ENCODE measurements around the gene TTF2. TPM values are rescaled to one million over a fixed set of nuclear protein-coding genes. Genes with fewer than 3 reads are reported as not detected.
"Not testable (repeated sequence)": the region's sequence is repeated elsewhere in the genome, so short reads cannot be mapped to it uniquely, and the experiment has no call there.

TTF2 gene
- polyA plus RNA-seq, 3 donors: 20.1 to 24.5 (median 24.2) TPM

DNA sequence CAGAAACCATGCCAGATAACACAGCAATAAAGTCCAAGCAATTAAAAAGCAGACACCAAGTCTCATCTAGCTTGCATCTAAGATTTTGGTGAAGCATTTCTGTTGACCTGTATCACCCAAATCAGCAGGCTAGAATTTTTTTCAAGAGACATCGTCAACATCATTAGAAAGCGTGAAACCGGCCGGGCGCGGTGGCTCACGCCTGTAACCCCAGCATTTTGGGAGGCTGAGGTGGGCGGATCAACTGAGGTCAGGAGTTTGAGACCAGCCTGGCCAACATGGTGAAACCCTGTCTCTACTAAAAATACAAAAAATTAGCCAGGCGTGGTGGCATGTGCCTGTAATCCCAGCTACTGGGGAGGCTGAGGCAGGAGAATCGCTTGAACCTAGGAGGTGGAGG lies 59.0 kb downstream of the TTF2 start:
- DNase-seq (ENCODE audit: low read depth in 3 of 3, low spot score in 2 of 3): not testable (repeated sequence)

DNA sequence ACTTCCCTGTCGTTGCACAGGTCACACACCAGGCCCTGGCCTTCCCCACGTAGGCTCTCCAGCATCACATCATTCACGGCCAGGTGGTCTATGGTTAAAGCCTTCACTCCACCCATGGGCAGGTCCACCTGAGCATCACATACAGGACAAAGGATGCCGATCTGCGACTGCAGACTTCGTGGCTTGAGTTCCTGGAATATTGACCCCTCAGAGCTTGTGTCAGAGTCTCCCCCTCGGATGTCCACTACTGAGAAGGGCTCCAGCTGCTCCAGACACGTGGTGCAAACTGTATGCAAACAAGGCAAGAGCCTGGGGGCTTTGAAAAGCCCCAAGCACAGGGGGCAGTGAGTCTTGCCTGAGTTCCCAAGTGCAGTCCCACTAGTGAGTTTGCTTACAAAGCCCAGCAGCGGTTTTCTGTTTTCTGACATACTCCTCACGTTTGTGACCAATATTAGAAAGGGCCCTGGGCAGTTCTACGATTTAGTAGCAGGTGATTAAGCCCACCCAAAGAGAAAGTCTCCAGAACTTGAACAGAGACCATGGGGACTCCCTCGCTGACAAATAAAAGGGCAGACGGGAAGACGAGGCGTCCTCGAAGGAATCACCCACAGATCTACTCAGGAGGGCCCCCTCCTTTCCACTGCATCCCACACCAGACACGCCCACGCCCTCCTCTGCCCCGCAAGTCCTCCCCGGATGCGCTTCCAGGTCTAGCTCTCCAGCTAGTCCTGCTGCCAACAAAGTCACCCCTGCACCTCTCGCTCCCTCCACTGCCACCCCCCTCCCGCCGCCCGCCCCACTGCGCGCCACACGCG lies 60.9 kb downstream of the TTF2 start:
- peak; percentile 23 to 45 (median 31) for DNase-seq (ENCODE audit: low read depth in 3 of 3, low spot score in 2 of 3)

GRCh38 chr1:117121589-117122329 lies 61.6 kb downstream of the TTF2 start, which contains the start of gene TRIM45:
TRIM45 (minus strand) TSS chr1:117121749; CDS start chr1:117121201, 548 bp downstream.
- peak; percentile 95 to 97 (median 95) for DNase-seq (ENCODE audit: low read depth in 3 of 3, low spot score in 2 of 3)

DNA sequence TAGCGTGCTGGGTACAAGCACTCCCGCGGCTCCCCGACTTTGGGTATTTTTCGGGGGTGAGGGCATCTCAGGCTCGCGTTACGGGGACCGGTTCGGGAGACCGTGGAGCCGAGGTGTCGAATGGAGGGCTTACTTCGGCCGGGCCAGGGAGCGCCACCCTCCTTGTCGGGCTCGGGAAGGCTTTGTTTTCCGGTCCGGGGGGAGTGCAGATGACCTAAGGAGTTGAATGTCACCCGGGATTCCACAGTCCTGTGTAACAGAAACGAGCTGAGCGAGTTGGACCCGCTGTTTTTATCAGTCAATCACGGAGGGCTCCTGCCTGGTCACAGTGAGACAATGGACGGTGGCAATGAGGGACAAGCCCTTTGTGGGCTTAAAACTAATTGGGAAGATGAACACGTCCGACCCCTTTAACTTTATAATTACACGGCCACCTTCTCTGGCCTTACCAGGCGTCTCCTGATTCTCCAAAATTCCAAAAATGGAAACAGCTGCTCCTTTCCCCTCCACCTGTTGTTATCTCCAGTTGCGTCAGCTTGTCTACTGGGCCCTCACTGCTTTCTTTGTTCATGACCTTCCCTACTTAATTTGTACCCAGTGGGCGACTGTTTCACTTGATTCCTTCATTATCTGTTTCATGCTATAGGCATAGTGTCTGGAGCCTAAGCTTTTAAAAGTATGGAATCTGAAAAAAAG lies 62.4 kb downstream of the TTF2 start:
- DNase-seq (ENCODE audit: low read depth in 3 of 3, low spot score in 2 of 3): peak in 1 of 3 donors; percentile 13

- DNase-seq (ENCODE audit: low read depth in 3 of 3, low spot score in 2 of 3): no peak
Measured at GRCh38 chr1:117123274-117123673, 63.1 kb downstream of the TTF2 start.

GRCh38 chr1:117124661-117125060 lies 64.5 kb downstream of the TTF2 start:
- no peak for DNase-seq (ENCODE audit: low read depth in 3 of 3, low spot score in 2 of 3)

DNA sequence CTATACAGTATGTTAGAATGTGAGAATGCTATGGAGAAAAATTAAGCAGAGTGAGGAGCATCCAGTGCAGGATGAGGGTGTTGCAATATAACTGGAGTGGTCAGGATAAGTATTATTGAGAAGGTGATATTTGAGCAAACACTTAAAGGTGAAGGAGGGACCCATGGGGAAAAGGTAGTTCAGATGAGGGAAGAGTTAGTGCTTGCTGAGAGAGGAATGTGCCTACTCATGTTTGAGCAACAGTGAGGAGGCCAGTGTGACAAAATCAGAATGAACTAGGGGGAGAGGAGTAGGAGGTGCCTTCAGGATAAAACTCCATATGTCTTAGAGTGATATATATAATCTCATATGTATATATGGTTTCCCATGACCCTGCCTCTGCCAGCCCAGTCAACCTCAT lies 67.7 kb downstream of the TTF2 start:
- no peak for DNase-seq (ENCODE audit: low read depth in 3 of 3, low spot score in 2 of 3)

DNA sequence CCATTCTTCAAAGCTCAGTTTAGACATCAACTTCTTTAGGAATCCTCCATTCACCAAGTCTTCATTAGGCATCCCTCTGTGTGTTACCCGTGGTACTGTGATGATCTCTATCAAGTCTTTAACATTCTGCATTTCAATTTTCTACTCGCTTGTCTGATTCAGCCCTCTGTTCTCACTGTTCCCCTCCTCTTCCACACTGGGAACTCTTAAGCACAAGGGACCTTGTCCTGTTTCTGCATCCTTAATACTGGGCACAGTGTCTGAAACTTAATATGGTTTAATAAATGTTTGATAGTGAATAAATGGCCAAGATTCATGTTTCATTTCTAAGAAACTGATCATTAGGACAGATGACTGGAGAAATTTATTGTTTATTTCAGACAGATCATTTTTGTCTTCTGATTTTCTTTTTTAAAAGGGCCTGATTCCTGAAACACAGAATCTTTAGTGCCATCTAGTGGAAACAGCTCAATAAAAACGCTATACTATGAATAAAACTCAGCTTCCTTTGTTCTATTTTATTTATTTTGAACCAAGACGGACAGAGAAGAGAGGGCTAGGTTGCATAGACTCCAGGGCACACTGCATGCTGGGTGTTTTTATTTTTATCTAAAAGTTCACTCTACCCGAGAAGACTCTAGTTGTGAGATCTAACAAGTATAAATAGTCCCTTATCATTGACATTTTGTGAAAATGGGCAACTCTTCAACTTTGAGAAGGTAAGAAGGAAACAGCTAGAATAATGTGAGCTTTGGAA lies 68.4 kb downstream of the TTF2 start:
- peak in 2 of 3 donors; percentile 29 to 31 for DNase-seq (ENCODE audit: low read depth in 3 of 3, low spot score in 2 of 3)

DNA sequence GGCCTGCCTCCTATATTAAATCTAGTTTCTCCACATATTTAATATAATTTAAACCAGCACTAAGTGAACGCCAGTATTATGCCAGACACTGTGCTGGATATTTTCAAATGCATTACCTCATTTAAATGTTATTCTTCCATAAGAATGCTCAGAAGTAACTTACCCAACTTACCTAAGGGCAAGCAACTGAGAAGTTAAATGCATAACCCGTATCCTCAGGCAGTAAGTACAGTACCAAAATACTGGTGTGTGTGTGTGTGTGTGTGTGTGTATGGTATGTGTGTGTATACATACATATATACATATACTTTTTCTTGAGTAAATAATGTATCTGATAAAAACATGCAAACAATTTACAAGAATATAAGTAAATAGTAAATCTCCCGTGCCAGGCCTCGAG lies 70.4 kb downstream of the TTF2 start:
- DNase-seq (ENCODE audit: low read depth in 3 of 3, low spot score in 2 of 3): no peak

- no peak for DNase-seq (ENCODE audit: low read depth in 3 of 3, low spot score in 2 of 3)
Measured at GRCh38 chr1:117135329-117135728, 75.2 kb downstream of the TTF2 start.

DNA sequence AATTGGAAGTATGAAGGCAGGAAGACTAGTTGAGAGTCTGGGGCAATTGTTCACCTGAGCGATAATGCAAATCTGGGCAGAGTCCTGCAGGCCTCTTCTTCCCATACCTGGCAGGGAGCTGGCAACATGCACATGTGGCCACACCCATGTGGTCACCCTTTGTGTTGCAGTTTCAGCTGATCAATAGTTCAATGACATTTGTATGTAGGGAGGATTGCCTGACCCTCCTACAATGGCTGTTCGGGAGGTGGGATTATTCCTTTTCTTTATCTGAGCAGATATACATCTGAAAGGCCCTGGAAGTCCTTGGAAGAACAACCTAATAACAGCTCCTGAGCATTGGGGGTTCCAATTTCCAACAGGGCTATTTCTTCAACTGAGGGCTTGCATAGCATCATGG lies 76.6 kb downstream of the TTF2 start:
- no peak for DNase-seq (ENCODE audit: low read depth in 3 of 3, low spot score in 2 of 3)

- no peak for DNase-seq (ENCODE audit: low read depth in 3 of 3, low spot score in 2 of 3)
Measured at GRCh38 chr1:117137281-117137855, 77.2 kb downstream of the TTF2 start.

GRCh38 chr1:117138106-117138505 lies 78.0 kb downstream of the TTF2 start:
- no peak for DNase-seq (ENCODE audit: low read depth in 3 of 3, low spot score in 2 of 3)

GRCh38 chr1:117138561-117138960 lies 78.4 kb downstream of the TTF2 start:
- no peak for DNase-seq (ENCODE audit: low read depth in 3 of 3, low spot score in 2 of 3)

- no peak for DNase-seq (ENCODE audit: low read depth in 3 of 3, low spot score in 2 of 3)
Measured at GRCh38 chr1:117142200-117142599, 82.1 kb downstream of the TTF2 start.

- no peak for DNase-seq (ENCODE audit: low read depth in 3 of 3, low spot score in 2 of 3)
Measured at GRCh38 chr1:117143172-117143571, 83.0 kb downstream of the TTF2 start.

- no peak for DNase-seq (ENCODE audit: low read depth in 3 of 3, low spot score in 2 of 3)
Measured at GRCh38 chr1:117143871-117144270, 83.7 kb downstream of the TTF2 start.

GRCh38 chr1:117146072-117146471 lies 85.9 kb downstream of the TTF2 start:
- no peak for DNase-seq (ENCODE audit: low read depth in 3 of 3, low spot score in 2 of 3)

- DNase-seq (ENCODE audit: low read depth in 3 of 3, low spot score in 2 of 3): no peak
Measured at GRCh38 chr1:117146575-117147340, 86.6 kb downstream of the TTF2 start.
